Progenitor cell of endocrine pancreas (in vitro differentiated cells): ENCODE results near the gene FCN3. TPM values are rescaled to one million over a fixed set of nuclear protein-coding genes. Genes with fewer than 3 reads are reported as not detected.

Source experiments
- DNase-seq: peaks from one replicate; pipeline ENCODE4 v3.0.0; 2021; ENCODE audit warnings: low spot score; ENCODE audit not compliant: unreplicated experiment
- H3K27ac Mint-ChIP-seq: 2 replicates; pipeline ENCODE4 v1.8.0; 2021; ENCODE audit warnings: mild to moderate bottlenecking, moderate library complexity, mixed read lengths
- H3K27me3 Mint-ChIP-seq: 2 replicates; pipeline ENCODE4 v1.8.0; 2021; ENCODE audit warnings: mixed read lengths
- H3K36me3 Mint-ChIP-seq: 2 replicates; pipeline ENCODE4 v1.8.0; 2022; ENCODE audit warnings: mixed read lengths; ENCODE audit not compliant: insufficient read depth
- H3K4me1 Mint-ChIP-seq: 2 replicates; pipeline ENCODE4 v1.8.0; 2021; ENCODE audit warnings: low read depth, mixed read lengths
- H3K4me3 Mint-ChIP-seq: 2 replicates; pipeline ENCODE4 v1.8.0; 2021; ENCODE audit warnings: low read depth, mild to moderate bottlenecking, moderate library complexity, mixed read lengths
- H3K9me3 Mint-ChIP-seq: 2 replicates; pipeline ENCODE4 v1.8.0; 2021; ENCODE audit warnings: low read depth, mixed read lengths
- CTCF ChIP-seq: fragments of 200-600 bp; sonication (generic); IDR thresholded peaks from one replicate; pipeline ENCODE4 v1.5.0; 2021; ENCODE audit warnings: antibody characterized with exemption, mild to moderate bottlenecking; ENCODE audit not compliant: unreplicated experiment
- total RNA-seq: library from RNA; stranded (reverse); gene quantifications from 2 replicates; pipeline ENCODE4 v1.2.1, GENCODE V29; 2021

The FCN3 gene
- total RNA-seq, 1 donor from 2014 or later = not detected

DNA sequence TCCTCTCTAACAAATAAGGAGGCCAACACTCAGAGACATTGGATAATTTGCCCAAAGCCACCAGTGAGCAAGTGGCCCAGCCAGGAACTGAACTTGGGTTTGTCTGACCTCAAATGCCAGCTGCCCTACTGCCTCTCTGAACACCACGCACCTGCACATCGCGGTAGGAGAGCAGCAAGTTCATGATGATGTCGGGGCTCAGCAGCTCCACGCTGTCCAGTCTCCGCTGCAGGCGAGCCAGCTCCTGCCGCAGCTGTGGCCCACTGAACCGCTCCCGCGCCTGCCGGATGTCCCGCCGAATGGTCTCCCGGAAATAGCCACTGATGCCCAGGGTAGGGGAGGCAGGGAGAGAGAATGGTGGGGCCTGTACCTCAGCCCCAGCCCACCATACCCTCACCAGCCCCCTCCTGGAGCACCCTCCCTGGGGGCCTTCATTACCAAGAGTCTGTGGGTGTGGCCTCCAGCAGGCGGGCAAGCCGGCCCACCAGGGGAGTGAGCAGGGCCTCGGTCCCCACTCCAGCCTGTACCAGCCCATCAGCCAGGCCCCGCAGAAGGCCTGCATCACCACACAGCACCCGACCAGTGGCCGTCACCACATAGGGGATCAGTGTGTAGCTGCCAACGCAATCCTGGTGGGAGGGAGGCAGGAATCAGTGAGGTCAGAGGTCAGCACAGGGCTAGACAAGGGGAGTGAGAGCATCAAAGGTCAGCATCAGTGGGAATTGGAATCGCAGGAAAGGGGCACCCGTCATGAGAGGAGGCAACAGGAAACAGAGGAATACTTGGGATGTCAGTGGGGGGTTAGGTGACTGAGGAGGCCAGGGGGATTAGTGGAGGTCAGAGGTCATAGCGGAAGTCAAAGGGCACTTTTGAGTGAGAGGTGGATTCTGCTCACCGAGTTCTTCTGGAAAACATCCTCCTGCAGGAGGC is 10.6 kb downstream of the FCN3 start:
- no peak for TF ChIP-seq CTCF
- Mint-ChIP-seq H3K27ac (no peak overlapping the region), H3K9me3 (no peaks in the 10 kb centered on the region), H3K4me3 (no peak overlapping the region), H3K4me1 (peaks cover 7% of the 10 kb centered on the region), H3K36me3 (no peaks in the 10 kb centered on the region), H3K27me3 (peaks cover 66% of the 10 kb centered on the region)
- DNase-seq = no peak

GRCh38 chr1:27361553-27361952 is 13.1 kb downstream of the FCN3 start:
- Mint-ChIP-seq H3K27ac (no peak overlapping the region), H3K27me3 (peaks cover 67% of the 10 kb centered on the region), H3K4me3 (no peak overlapping the region), H3K36me3 (no peaks in the 10 kb centered on the region), H3K9me3 (no peaks in the 10 kb centered on the region), H3K4me1 (peaks cover 6% of the 10 kb centered on the region)
- DNase-seq = no peak
- no peak for TF ChIP-seq CTCF

DNA sequence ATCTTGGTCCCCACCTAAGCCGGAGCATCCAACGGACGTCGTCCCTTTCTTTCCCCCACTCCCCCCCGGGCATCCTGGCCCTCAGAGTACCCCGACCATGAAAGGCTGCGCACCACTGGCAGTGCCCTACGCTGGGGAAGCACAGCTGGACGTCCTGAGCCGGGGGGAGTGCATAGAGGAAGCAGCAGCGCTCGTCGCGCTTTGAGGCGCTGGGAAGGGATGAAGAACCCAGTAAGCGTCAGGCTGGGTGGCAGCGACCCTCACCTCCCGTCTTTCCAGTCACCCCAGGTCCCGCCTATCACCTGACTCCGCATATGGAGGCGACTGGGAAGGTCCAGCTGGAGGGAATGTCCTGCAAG is 13.6 kb downstream of the FCN3 start:
- Mint-ChIP-seq H3K9me3 (no peaks in the 10 kb centered on the region), H3K27me3 (peaks cover 67% of the 10 kb centered on the region), H3K4me3 (peak overlapping the region; percentile 65), H3K36me3 (no peaks in the 10 kb centered on the region), H3K27ac (no peak overlapping the region), H3K4me1 (peaks cover 6% of the 10 kb centered on the region)
- DNase-seq = no peak
- no peak for TF ChIP-seq CTCF

- DNase-seq = no peak
- peak overlapping the region; percentile 65 for H3K4me3 Mint-ChIP-seq
- no peak for TF ChIP-seq CTCF
- H3K27me3 Mint-ChIP-seq = peaks cover 71% of the 10 kb centered on the region
- no peaks in the 10 kb centered on the region for H3K36me3 Mint-ChIP-seq
- H3K9me3 Mint-ChIP-seq = no peaks in the 10 kb centered on the region
- H3K4me1 Mint-ChIP-seq = peaks cover 4% of the 10 kb centered on the region
- peak overlapping the region; percentile 73 for H3K27ac Mint-ChIP-seq
Observed at GRCh38 chr1:27360159-27361043, 14.2 kb downstream of the FCN3 start.

DNA sequence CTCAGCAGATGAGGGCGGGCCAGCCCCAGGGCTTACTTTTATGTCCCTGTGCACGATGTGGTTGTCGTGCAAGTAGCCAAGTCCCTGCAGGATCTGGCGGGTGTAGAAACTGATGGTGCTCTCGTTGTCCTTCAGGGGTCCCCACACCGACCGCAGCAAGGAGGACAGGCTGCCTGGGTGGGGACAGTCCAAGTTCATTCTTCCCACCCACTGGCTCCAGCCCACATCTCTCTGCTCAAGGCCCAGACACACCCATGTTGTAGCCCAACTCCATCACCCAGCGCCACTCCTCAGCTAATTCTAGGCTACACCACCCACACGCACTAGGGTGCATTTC is 14.8 kb downstream of the FCN3 start:
- Mint-ChIP-seq H3K9me3 (no peaks in the 10 kb centered on the region), H3K4me3 (peak overlapping the region; percentile 65), H3K4me1 (peaks cover 4% of the 10 kb centered on the region), H3K36me3 (no peaks in the 10 kb centered on the region), H3K27ac (peak overlapping the region; percentile 73), H3K27me3 (peaks cover 69% of the 10 kb centered on the region)
- no peak for TF ChIP-seq CTCF
- no peak for DNase-seq
